Measurements from ENCODE around the gene SMAD3.

- TF ChIP-seq CTCF (conservative IDR thresholded peaks at IDR 0.05) (no peak), EZH2 (IDR thresholded peaks at IDR 0.05; ENCODE audit: low read depth) (no peak)
Measured at GRCh38 chr15:67110958-67111864, 45.8 kb downstream of the SMAD3 start.

All from PC-9 (cell line).